ENCODE measurements around the gene MYO16.

Gene MYO16

GRCh38 chr13:108624979-108625378 lies 4.4 kb upstream of the MYO16 start:
- in situ Hi-C loops (cut with MboI; ENCODE audit: low sequenced_read_pairs, unreplicated experiment), result no loop called here
- TF ChIP-seq CTCF (IDR thresholded peaks at IDR 0.05; ENCODE audit: borderline replicate concordance, control extremely low read depth, extremely low read depth, insufficient read depth, missing control alignments), result no peak
- no peak for DNase-seq (ENCODE audit: low spot score)

GRCh38 chr13:108629988-108630387 lies 577 bp downstream of the MYO16 start:
- in situ Hi-C loops (cut with MboI; ENCODE audit: low sequenced_read_pairs, unreplicated experiment), result no loop called here
- DNase-seq (ENCODE audit: low spot score), result no peak
- TF ChIP-seq CTCF (IDR thresholded peaks at IDR 0.05; ENCODE audit: borderline replicate concordance, control extremely low read depth, extremely low read depth, insufficient read depth, missing control alignments), result no peak

GRCh38 chr13:108632649-108633167 lies 3.3 kb downstream of the MYO16 start:
- DNase-seq (ENCODE audit: low spot score), result no peak
- in situ Hi-C loops (cut with MboI; ENCODE audit: low sequenced_read_pairs, unreplicated experiment), result no loop called here
- no peak for TF ChIP-seq CTCF (IDR thresholded peaks at IDR 0.05; ENCODE audit: borderline replicate concordance, control extremely low read depth, extremely low read depth, insufficient read depth, missing control alignments)

GRCh38 chr13:108638901-108639300 lies 9.5 kb downstream of the MYO16 start:
- no peak for TF ChIP-seq CTCF (IDR thresholded peaks at IDR 0.05; ENCODE audit: borderline replicate concordance, control extremely low read depth, extremely low read depth, insufficient read depth, missing control alignments)
- in situ Hi-C loops (cut with MboI; ENCODE audit: low sequenced_read_pairs, unreplicated experiment), result no loop called here
- DNase-seq (ENCODE audit: low spot score), result no peak

GRCh38 chr13:108643646-108644353 lies 14.4 kb downstream of the MYO16 start:
- no peak for TF ChIP-seq CTCF (IDR thresholded peaks at IDR 0.05; ENCODE audit: borderline replicate concordance, control extremely low read depth, extremely low read depth, insufficient read depth, missing control alignments)
- DNase-seq (ENCODE audit: low spot score), result no peak
- in situ Hi-C loops (cut with MboI; ENCODE audit: low sequenced_read_pairs, unreplicated experiment), result no loop called here

- in situ Hi-C loops (cut with MboI; ENCODE audit: low sequenced_read_pairs, unreplicated experiment), result no loop called here
- no peak for TF ChIP-seq CTCF (IDR thresholded peaks at IDR 0.05; ENCODE audit: borderline replicate concordance, control extremely low read depth, extremely low read depth, insufficient read depth, missing control alignments)
- DNase-seq (ENCODE audit: low spot score), result no peak
Observed at GRCh38 chr13:108645376-108645775, 16.0 kb downstream of the MYO16 start.

All from GM13976 (cell line).